ENCODE measurements around the gene WASF2. TPM values are rescaled to one million over a fixed set of nuclear protein-coding genes. Genes with fewer than 3 reads are reported as not detected.

The WASF2 gene
- total RNA-seq, 5 donors from 2014 or later (not counting 1 experiment from before 2014, with no cell fraction given), result 145 to 161 (median 156) TPM

GRCh38 chr1:27397110-27397509, 92.9 kb downstream of the WASF2 start:
- DNase-seq (no peak), ATAC-seq (replicated peaks in 1 of 4) (no peak)
- H3K36me3 ChIP-seq (ENCODE audit: control insufficient read depth in 2 of 2, extremely low read depth in 1 of 2, insufficient read depth in 1 of 2, low read length in 1 of 2), result peaks cover 0 to 2% of the 10 kb centered on the region in 2 donors
- H3K9me3 ChIP-seq, result no peaks in the 10 kb centered on the region
- H3K27me3 Mint-ChIP-seq, result peaks cover 0 to 2% of the 10 kb centered on the region in 2 donors
- no peaks in the 10 kb centered on the region for H3K9me3 Mint-ChIP-seq
- H3K4me1 Mint-ChIP-seq, result peaks cover 18 to 27% (median 20%) of the 10 kb centered on the region in 3 donors
- no peak overlapping the region for H3K27ac ChIP-seq (ENCODE audit: low read length)
- H3K36me3 Mint-ChIP-seq, result no peaks in the 10 kb centered on the region
- H3K4me3 ChIP-seq (ENCODE audit: control insufficient read depth in 1 of 2, extremely low read depth in 1 of 2, low read length in 1 of 2), result no peak overlapping the region
- H3K4me1 ChIP-seq (ENCODE audit: control insufficient read depth in 1 of 2, extremely low read depth in 1 of 2, insufficient read depth in 2 of 2, low read length in 2 of 2), result peaks cover under 1 to 21% of the 10 kb centered on the region in 2 experiments
- peaks cover 0 to 10% of the 10 kb centered on the region in 2 experiments for H3K27me3 ChIP-seq (replicated peaks in 1 of 2; ENCODE audit: control insufficient read depth in 2 of 2, extremely low read depth in 1 of 2, insufficient read depth in 2 of 2, low read length in 1 of 2)
- 86% methylated on average over 2 of the region's 3 CpGs for WGBS (ENCODE audit: insufficient coverage)
- CTCF ChIA-PET, result interaction anchor here (1.2 to 4.6 kb wide), 4 partner anchors 19 to 100 kb away, joined by 6 to 44 read pairs (median 30); no protein-coding TSS in a partner anchor
- POLR2A ChIA-PET, result no interaction called here
- no peak overlapping the region for H3K4me3 Mint-ChIP-seq
- H3K27ac Mint-ChIP-seq, result no peak overlapping the region

- Mint-ChIP-seq H3K4me3 (no peak overlapping the region), H3K27me3 (peaks cover 0 to 3% of the 10 kb centered on the region in 2 donors)
Measured at GRCh38 chr1:27395441-27396195, 94.3 kb downstream of the WASF2 start.

GRCh38 chr1:27394925-27395324, 95.0 kb downstream of the WASF2 start:
- 67% methylated on average over 1 of the region's 1 CpG for whole genome bisulfite sequencing (ENCODE audit: insufficient coverage)
- H3K36me3 Mint-ChIP-seq, result no peaks in the 10 kb centered on the region
- peaks cover 0 to 22% of the 10 kb centered on the region in 2 experiments for H3K27me3 ChIP-seq (replicated peaks in 1 of 2; ENCODE audit: control insufficient read depth in 2 of 2, extremely low read depth in 1 of 2, insufficient read depth in 2 of 2, low read length in 1 of 2)
- H3K4me3 ChIP-seq (ENCODE audit: control insufficient read depth in 1 of 2, extremely low read depth in 1 of 2, low read length in 1 of 2), result no peak overlapping the region
- peaks cover 11 to 27% (median 21%) of the 10 kb centered on the region in 3 donors for H3K4me1 Mint-ChIP-seq
- no peak overlapping the region for H3K27ac Mint-ChIP-seq
- no peaks in the 10 kb centered on the region for H3K9me3 ChIP-seq
- H3K27me3 Mint-ChIP-seq, result peaks cover 0 to 3% of the 10 kb centered on the region in 2 donors
- DNase-seq (no peak), ATAC-seq (replicated peaks in 1 of 4) (no peak)
- CTCF ChIA-PET, result interaction anchor here (1.0 to 4.6 kb wide), 11 partner anchors 33 to 212 kb away, joined by 3 to 44 read pairs (median 4); partner anchors contain the start of gene AHDC1 (in 1 of the 2)
- H3K36me3 ChIP-seq (ENCODE audit: control insufficient read depth in 2 of 2, extremely low read depth in 1 of 2, insufficient read depth in 1 of 2, low read length in 1 of 2), result no peaks in the 10 kb centered on the region
- no peaks in the 10 kb centered on the region for H3K9me3 Mint-ChIP-seq
- H3K27ac ChIP-seq (ENCODE audit: low read length), result no peak overlapping the region
- POLR2A ChIA-PET, result interaction anchor here (0.5 to 0.6 kb wide), 2 partner anchors 43 to 353 kb away, joined by 3 to 5 read pairs; no protein-coding TSS in a partner anchor
- peak overlapping the region in 2 of 3 donors; percentile 56 to 95 for H3K4me3 Mint-ChIP-seq
- peaks cover 5 to 30% of the 10 kb centered on the region in 2 experiments for H3K4me1 ChIP-seq (ENCODE audit: control insufficient read depth in 1 of 2, extremely low read depth in 1 of 2, insufficient read depth in 2 of 2, low read length in 2 of 2)

More at GRCh38 chr1:27395441-27396195, 94.3 kb downstream of the WASF2 start:
- Histone ChIP-seq H3K27me3 (replicated peaks in 1 of 2; ENCODE audit: control insufficient read depth in 2 of 2, extremely low read depth in 1 of 2, insufficient read depth in 2 of 2, low read length in 1 of 2) (peaks cover 0 to 22% of the 10 kb centered on the region in 2 experiments), H3K36me3 (ENCODE audit: control insufficient read depth in 2 of 2, extremely low read depth in 1 of 2, insufficient read depth in 1 of 2, low read length in 1 of 2) (no peaks in the 10 kb centered on the region), H3K4me3 (ENCODE audit: control insufficient read depth in 1 of 2, extremely low read depth in 1 of 2, low read length in 1 of 2) (no peak overlapping the region), H3K4me1 (ENCODE audit: control insufficient read depth in 1 of 2, extremely low read depth in 1 of 2, insufficient read depth in 2 of 2, low read length in 2 of 2) (peaks cover 5 to 30% of the 10 kb centered on the region in 2 experiments), H3K9me3 (no peaks in the 10 kb centered on the region), H3K27ac (ENCODE audit: low read length) (no peak overlapping the region)
- H3K27ac Mint-ChIP-seq, result no peak overlapping the region
- 2% methylated on average over 5 of the region's 10 CpGs for WGBS (ENCODE audit: insufficient coverage)
- DNase-seq (peak; percentile 55 to 90 (median 75)), ATAC-seq (replicated peaks in 1 of 4) (peak; percentile 17 to 34 (median 20))
- no peaks in the 10 kb centered on the region for H3K36me3 Mint-ChIP-seq
- peaks cover 16 to 28% (median 21%) of the 10 kb centered on the region in 3 donors for H3K4me1 Mint-ChIP-seq
- CTCF ChIA-PET, result interaction anchor here (0.7 to 4.6 kb wide), 15 partner anchors 20 to 369 kb away, joined by 3 to 44 read pairs (median 4); partner anchors contain the start of gene AHDC1 (in 1 of the 2)
- POLR2A ChIA-PET, result interaction anchor here in 1 of 2 donors (0.5 to 0.7 kb wide), 2 partner anchors 219 to 352 kb away, joined by 5 to 6 read pairs; no protein-coding TSS in a partner anchor
- no peaks in the 10 kb centered on the region for H3K9me3 Mint-ChIP-seq

- H3K27me3 Mint-ChIP-seq, result peaks cover 0 to 3% of the 10 kb centered on the region in 2 donors
- Histone ChIP-seq H3K9me3 (no peaks in the 10 kb centered on the region), H3K36me3 (ENCODE audit: control insufficient read depth in 2 of 2, extremely low read depth in 1 of 2, insufficient read depth in 1 of 2, low read length in 1 of 2) (no peaks in the 10 kb centered on the region), H3K4me1 (ENCODE audit: control insufficient read depth in 1 of 2, extremely low read depth in 1 of 2, insufficient read depth in 2 of 2, low read length in 2 of 2) (peaks cover 5 to 30% of the 10 kb centered on the region in 2 experiments), H3K27ac (ENCODE audit: low read length) (no peak overlapping the region), H3K4me3 (ENCODE audit: control insufficient read depth in 1 of 2, extremely low read depth in 1 of 2, low read length in 1 of 2) (no peak overlapping the region), H3K27me3 (replicated peaks in 1 of 2; ENCODE audit: control insufficient read depth in 2 of 2, extremely low read depth in 1 of 2, insufficient read depth in 2 of 2, low read length in 1 of 2) (peaks cover 0 to 22% of the 10 kb centered on the region in 2 experiments)
- ATAC-seq (replicated peaks in 1 of 4) (no peak), DNase-seq (no peak)
- H3K36me3 Mint-ChIP-seq, result no peaks in the 10 kb centered on the region
- ChIA-PET CTCF (interaction anchor here (1.0 to 4.6 kb wide), 6 partner anchors 32 to 213 kb away, joined by 3 to 44 read pairs (median 16); no protein-coding TSS in a partner anchor), POLR2A (interaction anchor here (0.6 to 0.9 kb wide), 2 partner anchors 26 to 44 kb away, joined by 3 to 4 read pairs; no protein-coding TSS in a partner anchor)
- no peaks in the 10 kb centered on the region for H3K9me3 Mint-ChIP-seq
- no peak overlapping the region for H3K27ac Mint-ChIP-seq
- peak overlapping the region in 2 of 3 donors; percentile 56 to 95 for H3K4me3 Mint-ChIP-seq
- peaks cover 11 to 27% (median 21%) of the 10 kb centered on the region in 3 donors for H3K4me1 Mint-ChIP-seq
- 94% methylated on average over 9 of the region's 9 CpGs for WGBS (ENCODE audit: insufficient coverage)
Measured at GRCh38 chr1:27394282-27394658, 95.7 kb downstream of the WASF2 start.

- DNase-seq, result peak in 1 of 35 experiments; percentile 6
- H3K9me3 ChIP-seq, result no peaks in the 10 kb centered on the region
- no peak overlapping the region for H3K4me3 ChIP-seq (ENCODE audit: control insufficient read depth in 1 of 2, extremely low read depth in 1 of 2, low read length in 1 of 2)
- peaks cover 0 to 22% of the 10 kb centered on the region in 2 experiments for H3K27me3 ChIP-seq (replicated peaks in 1 of 2; ENCODE audit: control insufficient read depth in 2 of 2, extremely low read depth in 1 of 2, insufficient read depth in 2 of 2, low read length in 1 of 2)
- ATAC-seq (replicated peaks in 1 of 4), result no peak
- Mint-ChIP-seq H3K4me3 (peak overlapping the region in 2 of 3 donors; percentile 17 to 95), H3K27ac (no peak overlapping the region), H3K27me3 (peaks cover 0 to 3% of the 10 kb centered on the region in 2 donors), H3K36me3 (no peaks in the 10 kb centered on the region), H3K4me1 (peaks cover 11 to 25% (median 21%) of the 10 kb centered on the region in 3 donors), H3K9me3 (no peaks in the 10 kb centered on the region)
- no peaks in the 10 kb centered on the region for H3K36me3 ChIP-seq (ENCODE audit: control insufficient read depth in 2 of 2, extremely low read depth in 1 of 2, insufficient read depth in 1 of 2, low read length in 1 of 2)
- WGBS (ENCODE audit: insufficient coverage), result 96% methylated on average over 12 of the region's 18 CpGs
- no peak overlapping the region for H3K27ac ChIP-seq (ENCODE audit: low read length)
- ChIA-PET POLR2A (interaction anchor here in 1 of 2 donors (0.9 kb wide), 1 partner anchor 25 kb away, joined by 4 read pairs; no protein-coding TSS in a partner anchor), CTCF (interaction anchor here in 1 of 2 donors (0.6 to 1.0 kb wide), 3 partner anchors 95 to 210 kb away, joined by 3 to 7 read pairs (median 3); partner anchors contain the start of gene AHDC1)
- peaks cover 5 to 30% of the 10 kb centered on the region in 2 experiments for H3K4me1 ChIP-seq (ENCODE audit: control insufficient read depth in 1 of 2, extremely low read depth in 1 of 2, insufficient read depth in 2 of 2, low read length in 2 of 2)
Measured at GRCh38 chr1:27393641-27394281, 96.2 kb downstream of the WASF2 start.
